HG02973 (cell line): ENCODE measurements around the gene G6PC1.
"Not testable (repeated sequence)": the region's sequence is repeated elsewhere in the genome, so short reads cannot be mapped to it uniquely, and the experiment has no call there.

Experiments
- ATAC-seq: cut with Tn5 transposase; IDR thresholded peaks from one replicate; pipeline ENCODE4 v1.9.1; 2021; ENCODE audit warnings: moderate library complexity; ENCODE audit not compliant: unreplicated experiment

The G6PC1 gene

DNA sequence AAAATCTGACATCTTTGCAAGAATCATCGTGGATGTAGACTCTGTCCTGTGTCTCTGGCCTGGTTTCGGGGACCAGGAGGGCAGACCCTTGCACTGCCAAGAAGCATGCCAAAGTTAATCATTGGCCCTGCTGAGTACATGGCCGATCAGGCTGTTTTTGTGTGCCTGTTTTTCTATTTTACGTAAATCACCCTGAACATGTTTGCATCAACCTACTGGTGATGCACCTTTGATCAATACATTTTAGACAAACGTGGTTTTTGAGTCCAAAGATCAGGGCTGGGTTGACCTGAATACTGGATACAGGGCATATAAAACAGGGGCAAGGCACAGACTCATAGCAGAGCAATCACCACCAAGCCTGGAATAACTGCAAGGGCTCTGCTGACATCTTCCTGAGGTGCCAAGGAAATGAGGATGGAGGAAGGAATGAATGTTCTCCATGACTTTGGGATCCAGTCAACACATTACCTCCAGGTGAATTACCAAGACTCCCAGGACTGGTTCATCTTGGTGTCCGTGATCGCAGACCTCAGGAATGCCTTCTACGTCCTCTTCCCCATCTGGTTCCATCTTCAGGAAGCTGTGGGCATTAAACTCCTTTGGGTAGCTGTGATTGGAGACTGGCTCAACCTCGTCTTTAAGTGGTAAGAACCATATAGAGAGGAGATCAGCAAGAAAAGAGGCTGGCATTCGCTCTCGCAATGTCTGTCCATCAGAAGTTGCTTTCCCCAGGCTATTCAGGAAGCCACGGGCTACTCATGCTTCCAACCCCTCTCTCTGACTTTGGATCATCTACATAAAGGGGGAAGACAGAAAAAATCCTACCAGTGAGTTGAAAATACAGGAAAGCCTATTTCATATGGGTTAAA lies at the start of gene G6PC1:
Gene G6PC1 (plus strand): TSS at position 340 of the 872 bp plus-strand sequence. CDS start 78 bp downstream, at position 418.
- no peak for ATAC-seq

DNA sequence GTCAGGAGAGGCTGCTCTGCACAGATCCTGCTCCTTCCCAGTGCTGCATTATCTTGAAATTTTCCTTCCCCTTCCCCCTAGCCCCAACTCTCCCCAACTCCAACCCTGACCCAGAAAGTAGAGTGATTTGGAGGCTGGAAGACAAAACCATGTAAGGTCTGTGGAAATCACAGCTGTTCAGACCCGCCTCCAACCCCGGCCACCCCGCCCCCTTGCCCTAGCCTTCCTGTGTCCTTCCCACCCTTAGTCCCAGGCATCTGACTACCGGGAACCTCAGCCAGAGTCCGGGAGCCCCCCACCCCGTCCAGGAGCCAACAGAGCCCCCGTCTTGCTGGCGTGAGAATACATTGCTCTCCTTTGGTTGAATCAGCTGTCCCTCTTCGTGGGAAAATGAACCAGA lies 49.6 kb upstream of the G6PC1 start, which contains the start of gene AOC3:
Gene AOC3 (plus strand): TSS at position 246 of the 400 bp plus-strand sequence. CDS start 145 bp downstream, at position 391.
- no peak for ATAC-seq

DNA sequence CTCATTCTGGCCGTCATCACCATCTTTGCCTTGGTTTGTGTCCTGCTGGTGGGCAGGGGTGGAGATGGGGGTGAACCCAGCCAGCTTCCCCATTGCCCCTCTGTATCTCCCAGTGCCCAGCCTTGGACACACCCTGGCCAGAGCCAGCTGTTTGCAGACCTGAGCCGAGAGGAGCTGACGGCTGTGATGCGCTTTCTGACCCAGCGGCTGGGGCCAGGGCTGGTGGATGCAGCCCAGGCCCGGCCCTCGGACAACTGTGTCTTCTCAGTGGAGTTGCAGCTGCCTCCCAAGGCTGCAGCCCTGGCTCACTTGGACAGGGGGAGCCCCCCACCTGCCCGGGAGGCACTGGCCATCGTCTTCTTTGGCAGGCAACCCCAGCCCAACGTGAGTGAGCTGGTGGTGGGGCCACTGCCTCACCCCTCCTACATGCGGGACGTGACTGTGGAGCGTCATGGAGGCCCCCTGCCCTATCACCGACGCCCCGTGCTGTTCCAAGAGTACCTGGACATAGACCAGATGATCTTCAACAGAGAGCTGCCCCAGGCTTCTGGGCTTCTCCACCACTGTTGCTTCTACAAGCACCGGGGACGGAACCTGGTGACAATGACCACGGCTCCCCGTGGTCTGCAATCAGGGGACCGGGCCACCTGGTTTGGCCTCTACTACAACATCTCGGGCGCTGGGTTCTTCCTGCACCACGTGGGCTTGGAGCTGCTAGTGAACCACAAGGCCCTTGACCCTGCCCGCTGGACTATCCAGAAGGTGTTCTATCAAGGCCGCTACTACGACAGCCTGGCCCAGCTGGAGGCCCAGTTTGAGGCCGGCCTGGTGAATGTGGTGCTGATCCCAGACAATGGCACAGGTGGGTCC lies 49.0 kb upstream of the G6PC1 start:
- ATAC-seq, result not testable (repeated sequence)

DNA sequence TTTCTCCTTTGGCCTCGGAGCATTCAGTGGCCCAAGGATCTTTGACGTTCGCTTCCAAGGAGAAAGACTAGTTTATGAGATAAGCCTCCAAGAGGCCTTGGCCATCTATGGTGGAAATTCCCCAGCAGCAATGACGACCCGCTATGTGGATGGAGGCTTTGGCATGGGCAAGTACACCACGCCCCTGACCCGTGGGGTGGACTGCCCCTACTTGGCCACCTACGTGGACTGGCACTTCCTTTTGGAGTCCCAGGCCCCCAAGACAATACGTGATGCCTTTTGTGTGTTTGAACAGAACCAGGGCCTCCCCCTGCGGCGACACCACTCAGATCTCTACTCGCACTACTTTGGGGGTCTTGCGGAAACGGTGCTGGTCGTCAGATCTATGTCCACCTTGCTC lies 48.2 kb upstream of the G6PC1 start:
- ATAC-seq, result no peak

DNA sequence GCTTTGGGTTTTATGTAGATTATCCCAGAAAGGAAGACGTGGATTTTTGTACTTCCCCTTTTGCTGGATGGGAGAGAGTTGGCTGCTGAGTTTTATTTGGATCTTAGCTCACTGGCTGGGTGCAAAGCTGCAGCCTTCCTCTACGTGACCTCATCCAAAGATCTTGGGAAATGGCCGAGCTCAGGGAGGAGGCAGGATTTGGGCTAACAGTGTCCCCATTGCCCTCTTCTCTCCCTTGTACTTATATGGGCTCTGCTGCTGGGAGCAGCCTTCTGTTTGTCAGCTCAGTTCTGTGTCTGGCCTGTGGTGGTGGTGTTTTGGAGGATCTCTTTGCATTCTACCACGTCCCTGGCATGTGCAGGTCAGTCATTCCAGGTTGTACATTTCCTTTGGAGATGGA lies 47.6 kb upstream of the G6PC1 start:
- ATAC-seq, result no peak

DNA sequence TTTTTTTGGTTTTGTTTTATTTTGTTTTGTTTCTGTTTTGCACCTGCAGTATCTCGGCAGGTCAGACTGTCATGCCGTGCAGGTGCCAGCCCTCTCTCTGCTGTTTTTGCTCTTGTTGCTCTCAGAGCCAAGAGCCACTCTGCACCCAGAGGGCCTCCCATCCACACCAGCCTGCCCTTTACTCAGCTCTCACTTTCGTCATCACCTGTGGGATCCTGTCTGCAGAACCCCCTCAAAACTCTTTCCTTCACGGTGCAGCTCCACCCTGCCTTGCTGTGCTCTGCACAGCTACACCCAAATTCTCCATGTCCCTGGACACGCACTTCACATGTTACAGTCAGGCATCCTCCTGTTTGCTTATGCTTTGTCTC lies 47.0 kb upstream of the G6PC1 start:
- no peak for ATAC-seq

DNA sequence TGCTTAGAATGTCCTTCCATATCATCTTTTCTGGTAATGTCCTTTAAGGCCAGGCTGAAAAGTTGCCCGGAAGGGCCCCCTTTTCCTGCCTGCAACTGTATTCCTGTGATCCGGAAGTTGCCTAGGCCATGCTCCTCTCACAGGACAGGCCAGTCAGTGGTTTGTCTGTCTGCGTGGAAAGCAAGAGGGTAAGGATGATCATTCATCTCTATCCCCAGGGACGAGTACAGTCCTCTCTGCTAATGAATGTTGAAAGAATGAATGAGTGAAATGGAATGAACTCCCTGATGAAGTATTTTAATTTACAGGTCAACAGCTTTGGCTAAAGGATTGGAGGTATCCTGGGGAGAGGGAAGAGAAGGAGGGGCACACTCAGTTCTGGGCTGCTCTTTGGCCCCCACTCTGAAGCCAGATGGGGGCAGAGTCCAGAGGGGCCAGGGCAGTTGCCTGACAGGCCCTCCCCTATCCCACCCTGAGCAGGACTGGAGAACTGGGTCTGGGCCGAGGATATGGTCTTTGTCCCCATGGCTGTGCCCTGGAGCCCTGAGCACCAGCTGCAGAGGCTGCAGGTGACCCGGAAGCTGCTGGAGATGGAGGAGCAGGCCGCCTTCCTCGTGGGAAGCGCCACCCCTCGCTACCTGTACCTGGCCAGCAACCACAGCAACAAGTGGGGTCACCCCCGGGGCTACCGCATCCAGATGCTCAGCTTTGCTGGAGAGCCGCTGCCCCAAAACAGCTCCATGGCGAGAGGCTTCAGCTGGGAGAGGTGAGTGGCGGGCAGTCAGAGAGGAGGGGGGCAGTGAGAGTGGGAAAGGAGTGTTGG lies 46.4 kb upstream of the G6PC1 start:
- ATAC-seq, result no peak

DNA sequence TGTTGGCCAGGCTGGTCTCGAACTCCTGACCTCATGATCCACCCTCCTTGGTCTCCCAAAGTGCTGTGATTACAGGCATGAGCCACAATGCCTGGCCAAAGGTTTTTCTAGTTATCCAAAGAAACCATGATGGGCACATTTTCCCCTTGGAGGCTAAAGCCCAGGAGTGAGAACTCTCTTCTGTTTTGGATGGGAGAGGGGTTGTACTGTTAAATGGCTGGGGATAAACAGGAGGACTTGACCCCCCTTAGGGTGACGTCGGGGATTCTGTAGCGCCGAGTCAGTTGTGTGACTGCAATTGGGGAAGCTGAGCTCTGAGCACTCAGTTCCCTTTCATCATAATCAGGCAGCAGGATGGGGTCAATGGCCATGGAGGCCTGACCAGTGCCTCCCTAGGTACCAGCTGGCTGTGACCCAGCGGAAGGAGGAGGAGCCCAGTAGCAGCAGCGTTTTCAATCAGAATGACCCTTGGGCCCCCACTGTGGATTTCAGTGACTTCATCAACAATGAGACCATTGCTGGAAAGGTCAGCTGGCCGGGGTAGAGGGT lies 45.5 kb upstream of the G6PC1 start:
- no peak for ATAC-seq

DNA sequence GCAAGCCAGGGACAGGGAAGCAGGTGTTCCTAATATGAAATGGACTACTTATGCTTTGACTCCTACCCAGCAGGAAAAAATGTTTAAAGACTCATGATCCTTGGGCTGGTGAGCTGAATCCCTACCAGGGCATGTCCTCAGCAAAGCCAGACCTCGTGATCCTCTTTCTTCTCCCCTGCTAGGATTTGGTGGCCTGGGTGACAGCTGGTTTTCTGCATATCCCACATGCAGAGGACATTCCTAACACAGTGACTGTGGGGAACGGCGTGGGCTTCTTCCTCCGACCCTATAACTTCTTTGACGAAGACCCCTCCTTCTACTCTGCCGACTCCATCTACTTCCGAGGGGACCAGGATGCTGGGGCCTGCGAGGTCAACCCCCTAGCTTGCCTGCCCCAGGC lies 44.5 kb upstream of the G6PC1 start:
- ATAC-seq, result not testable (repeated sequence)

DNA sequence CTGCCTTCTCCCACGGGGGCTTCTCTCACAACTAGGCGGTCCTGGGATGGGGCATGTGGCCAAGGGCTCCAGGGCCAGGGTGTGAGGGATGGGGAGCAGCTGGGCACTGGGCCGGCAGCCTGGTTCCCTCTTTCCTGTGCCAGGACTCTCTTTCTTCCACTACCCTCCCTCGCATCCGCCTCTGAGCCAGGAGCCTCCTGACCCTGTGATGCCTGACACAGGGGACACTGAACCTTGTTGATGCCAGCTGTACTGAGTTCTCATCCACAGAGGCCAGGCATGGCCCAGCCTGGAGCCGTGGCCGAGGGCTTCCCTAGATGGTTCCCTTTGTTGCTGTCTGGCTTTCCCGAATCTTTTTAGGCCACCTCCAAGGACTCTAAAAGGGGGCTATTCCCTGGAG lies 44.1 kb upstream of the G6PC1 start:
- ATAC-seq, result not testable (repeated sequence)

DNA sequence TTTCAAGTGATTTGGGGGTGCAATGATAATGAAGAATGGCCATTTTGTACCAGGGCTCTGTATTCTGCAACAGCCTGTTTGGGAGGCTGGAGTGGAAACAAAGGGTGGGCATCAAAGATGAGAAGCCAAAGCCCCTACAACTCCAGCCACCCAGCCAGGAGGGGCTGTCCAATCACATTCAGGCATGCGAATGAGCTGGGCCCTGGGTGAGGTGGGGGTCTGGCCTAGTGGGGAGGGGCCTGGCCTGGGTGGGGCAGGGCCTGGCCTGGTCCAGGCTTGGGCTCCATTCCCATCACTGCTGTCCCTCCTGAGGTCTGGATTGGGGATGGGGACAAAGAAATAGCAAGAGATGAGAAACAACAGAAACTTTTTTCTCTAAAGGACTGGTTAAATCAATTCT lies 43.2 kb upstream of the G6PC1 start:
- no peak for ATAC-seq

DNA sequence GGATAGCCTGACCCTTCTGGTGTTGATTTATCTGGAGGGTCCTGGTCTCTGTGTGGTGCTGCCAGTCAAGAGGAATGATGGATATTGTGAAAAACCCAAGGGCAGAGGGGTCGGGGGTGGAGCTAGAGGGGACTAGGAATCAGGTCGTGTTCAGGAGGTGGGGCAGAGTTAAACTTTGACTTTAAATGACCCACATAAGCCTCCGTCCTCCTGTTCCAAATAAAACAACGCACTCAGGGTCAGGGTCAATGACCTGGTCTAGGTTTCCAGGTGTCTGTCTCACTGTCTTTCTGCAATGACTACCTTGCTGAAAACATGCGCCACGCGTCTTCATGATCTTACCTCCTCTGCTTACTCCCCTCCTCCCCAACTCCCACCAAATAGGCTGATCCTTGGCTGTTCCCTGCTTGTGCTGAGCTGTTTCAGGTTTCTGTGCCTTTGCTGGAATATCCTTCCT lies 34.9 kb upstream of the G6PC1 start:
- no peak for ATAC-seq

DNA sequence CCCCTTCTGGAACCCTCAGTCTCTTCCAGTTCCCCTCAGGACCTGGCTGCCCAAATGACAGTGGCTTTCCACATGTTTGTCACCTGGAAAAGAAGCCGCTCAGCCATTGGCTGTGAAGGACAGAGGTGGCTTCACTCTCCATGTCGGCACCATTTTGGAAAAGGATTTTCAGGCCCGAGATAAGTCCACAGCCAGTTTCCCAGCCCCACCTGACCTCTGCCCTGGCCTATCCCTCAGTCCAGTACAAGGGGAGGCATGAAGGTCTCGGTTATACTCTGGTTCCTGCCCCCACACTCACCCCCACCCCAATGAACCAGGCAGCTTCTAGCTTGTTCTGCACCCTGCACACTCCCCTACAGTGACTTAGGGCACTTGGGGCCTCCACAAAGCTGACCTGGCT lies 34.4 kb upstream of the G6PC1 start:
- no peak for ATAC-seq

DNA sequence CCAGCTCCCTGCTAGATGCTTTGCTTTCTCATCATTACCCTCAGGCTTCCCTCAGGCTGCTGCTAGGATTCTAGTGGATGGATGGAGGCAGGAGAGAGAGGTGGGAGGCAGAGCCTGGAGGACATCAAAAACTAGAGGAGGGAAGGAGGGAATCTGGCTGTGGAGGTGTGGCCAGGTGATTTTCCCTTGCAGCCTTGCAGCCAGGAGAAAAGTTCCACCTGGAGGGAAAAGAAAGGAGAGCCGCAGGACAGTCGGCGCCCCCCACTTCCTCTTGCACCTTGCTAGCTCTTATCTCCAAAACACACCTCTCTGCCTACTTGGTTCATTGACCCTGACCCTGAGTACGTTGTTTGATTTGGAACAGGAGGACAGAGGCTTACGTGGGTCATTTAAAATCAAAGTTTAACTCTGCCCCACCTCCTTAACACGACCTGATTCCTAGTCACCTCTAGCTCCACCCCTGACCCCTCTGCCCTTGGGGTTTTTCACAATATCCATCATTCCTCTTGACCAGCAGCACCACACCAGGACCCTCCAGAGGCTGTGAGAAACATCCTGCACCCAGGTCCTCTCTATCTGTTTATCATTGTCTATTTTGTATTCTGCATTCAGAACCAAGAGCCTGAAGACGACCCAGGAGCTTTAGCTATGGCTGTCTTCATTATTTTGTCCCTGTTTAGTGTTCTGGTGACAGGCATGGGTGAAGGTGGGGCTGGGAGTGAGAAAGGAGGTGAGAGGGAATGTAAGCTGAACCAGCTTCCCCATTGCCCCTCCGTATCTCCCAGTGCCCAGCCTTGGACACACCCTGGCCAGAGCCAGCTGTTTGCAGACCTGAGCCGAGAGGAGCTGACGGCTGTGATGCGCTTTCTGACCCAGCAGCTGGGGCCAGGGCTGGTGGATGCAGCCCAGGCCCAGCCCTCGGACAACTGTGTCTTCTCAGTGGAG lies 33.7 kb upstream of the G6PC1 start:
- no peak for ATAC-seq

DNA sequence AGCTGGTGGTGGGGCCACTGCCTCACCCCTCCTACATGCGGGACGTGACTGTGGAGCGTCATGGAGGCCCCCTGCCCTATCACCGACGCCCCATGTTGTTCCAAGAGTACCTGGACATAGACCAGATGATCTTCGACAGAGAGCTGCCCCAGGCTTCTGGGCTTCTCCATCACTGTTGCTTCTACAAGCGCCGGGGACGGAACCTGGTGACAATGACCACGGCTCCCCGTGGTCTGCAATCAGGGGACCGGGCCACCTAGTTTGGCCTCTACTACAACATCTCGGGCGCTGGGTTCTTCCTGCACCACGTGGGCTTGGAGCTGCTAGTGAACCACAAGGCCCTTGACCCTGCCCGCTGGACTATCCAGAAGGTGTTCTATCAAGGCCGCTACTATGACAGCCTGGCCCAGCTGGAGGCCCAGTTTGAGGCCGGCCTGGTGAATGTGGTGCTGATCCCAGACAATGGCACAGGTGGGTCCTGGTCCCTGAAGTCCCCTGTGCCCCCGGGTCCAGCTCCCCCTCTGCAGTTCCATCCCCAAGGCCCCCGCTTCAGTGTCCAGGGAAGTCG lies 32.8 kb upstream of the G6PC1 start:
- not testable (repeated sequence) for ATAC-seq

DNA sequence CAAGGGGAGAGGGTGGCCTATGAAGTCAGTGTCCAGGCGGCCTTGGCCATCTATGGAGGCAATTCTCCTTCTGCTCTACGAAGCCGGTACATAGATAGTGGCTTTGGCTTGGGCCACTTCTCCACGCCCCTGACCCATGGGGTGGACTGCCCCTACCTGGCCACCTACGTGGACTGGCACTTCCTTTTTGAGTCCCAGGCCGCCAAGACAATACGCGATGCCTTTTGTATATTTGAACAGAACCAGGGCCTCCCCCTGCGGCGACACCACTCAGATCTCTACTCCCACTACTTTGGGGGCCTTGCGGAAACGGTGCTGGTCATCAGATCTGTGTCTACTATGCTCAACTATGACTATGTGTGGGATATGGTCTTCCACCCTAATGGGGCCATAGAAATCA lies 32.3 kb upstream of the G6PC1 start:
- no peak for ATAC-seq

DNA sequence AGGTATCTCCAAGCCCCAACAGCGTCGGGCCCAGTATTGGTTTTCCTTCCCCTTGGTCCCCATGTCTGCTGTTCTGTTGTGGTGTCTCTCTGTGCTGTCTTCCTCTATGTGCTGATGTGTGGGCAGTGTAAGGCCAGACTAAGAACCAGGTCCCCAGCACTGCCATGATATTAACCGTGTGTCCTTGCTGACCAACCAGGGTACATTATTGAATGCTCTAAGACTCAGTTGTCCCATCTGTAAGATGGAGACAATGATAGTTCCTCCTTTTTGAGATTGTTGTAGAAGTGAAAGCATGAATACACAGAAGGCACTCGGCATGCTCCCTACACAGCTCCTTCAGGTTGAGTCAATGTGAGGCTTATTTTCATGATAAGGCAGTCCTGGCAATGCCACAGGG lies 29.0 kb upstream of the G6PC1 start:
- no peak for ATAC-seq

DNA sequence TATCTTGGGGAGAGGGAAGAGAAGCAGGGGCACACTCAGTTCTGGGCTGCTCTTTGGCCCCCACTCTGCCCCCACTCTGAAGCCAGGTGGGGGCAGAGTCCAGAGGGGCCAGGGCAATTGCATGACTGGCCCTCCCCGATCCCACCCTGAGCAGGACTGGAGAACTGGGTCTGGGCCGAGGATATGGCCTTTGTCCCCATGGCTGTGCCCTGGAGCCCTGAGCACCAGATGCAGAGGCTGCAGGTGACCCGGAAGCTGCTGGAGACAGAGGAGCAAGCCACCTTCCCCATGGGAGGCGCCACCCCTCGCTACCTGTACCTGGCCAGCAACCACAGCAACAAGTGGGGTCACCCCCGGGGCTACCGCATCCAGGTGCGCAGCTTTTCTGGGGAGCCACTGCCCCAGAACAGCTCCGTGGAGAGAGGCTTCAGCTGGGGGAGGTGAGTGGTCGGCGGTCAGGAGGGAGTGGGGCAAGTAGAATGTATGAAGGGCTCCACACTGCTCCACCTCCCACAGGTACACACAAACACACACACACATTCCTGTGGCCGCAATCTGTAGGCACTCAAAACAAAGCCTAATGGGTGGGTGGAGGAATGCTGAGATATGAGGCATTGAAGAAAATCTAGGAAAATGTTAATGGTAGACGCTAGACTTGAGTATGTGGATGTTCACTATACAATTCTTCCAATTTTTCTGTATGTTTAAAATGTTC lies 28.2 kb upstream of the G6PC1 start:
- no peak for ATAC-seq

DNA sequence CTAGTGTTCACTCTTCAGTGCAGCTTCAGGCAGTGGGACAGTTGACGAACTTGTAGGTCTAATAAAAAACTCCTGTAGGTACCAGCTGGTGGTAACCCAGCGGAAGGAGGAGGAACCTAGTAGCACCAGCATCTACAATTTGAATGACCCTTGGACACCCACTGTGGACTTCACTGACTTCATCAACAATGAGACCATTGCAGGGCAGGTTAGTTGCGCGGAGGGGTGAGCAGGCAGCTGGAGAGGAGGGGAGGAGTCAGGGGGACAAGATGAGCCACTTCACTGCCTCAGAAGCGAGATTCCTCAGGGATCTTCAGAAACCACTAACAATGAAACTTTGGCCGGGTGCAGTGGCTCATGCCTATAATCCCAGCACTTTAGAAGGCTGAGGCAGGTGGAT lies 27.3 kb upstream of the G6PC1 start:
- ATAC-seq, result no peak
